ENCODE data around the gene OR10G3. TPM values are rescaled to one million over a fixed set of nuclear protein-coding genes. Genes with fewer than 3 reads are reported as not detected.

Gene OR10G3
- total RNA-seq, 1 experiment from 2014 or later, result not detected

DNA sequence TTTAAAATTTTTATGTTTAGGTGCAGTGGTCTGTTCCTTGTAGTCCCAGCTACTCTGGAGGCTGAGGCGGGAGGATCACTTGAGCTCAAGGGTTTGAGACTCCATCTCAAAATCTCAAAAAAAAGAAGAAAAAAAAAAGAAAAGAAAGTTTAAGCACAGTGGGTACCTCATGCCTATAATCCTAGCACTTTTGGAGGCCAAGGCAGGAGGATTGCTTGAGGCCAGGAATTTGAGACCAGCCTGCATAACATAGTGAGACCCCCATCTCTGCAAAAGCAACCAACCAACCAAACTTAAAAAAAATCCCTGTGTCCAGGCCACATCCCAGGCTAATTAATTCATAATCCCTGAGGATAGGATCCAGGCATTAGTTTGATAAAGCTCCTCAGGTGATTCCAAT, 50.4 kb downstream of the OR10G3 start:
- WGBS (ENCODE audit: extremely low coverage, insufficient read length, low lambda C conversion rate), result no CpG with 5 or more reads among the region's 1 CpG
- H3K9ac ChIP-seq (ENCODE audit: extremely low read depth, insufficient read length, low read length), result no peak overlapping the region
- no peak overlapping the region for H3K4me2 ChIP-seq (ENCODE audit: insufficient read depth, insufficient read length, low read length)
- no peak overlapping the region for H2BK5ac ChIP-seq (ENCODE audit: insufficient read length, low read length)
- H4K8ac ChIP-seq (replicated peaks; ENCODE audit: insufficient read length, low read depth, low read length), result no peak overlapping the region
- no peaks in the 10 kb centered on the region for H3K9me3 Mint-ChIP-seq
- no peaks in the 10 kb centered on the region for H3K79me1 ChIP-seq (ENCODE audit: insufficient read depth, low read depth, low read length, poor library complexity, severe bottlenecking)
- H3K14ac ChIP-seq (ENCODE audit: insufficient read depth, low read length), result no peak overlapping the region
- no peak overlapping the region for H4K5ac ChIP-seq (ENCODE audit: insufficient read length, low read depth, low read length)
- no peak overlapping the region for H2BK15ac ChIP-seq (ENCODE audit: low read depth, low read length)
- H3K4me1 Mint-ChIP-seq, result peaks cover 63 to 65% of the 10 kb centered on the region in 2 experiments
- no peaks in the 10 kb centered on the region for H3K9me3 ChIP-seq (ENCODE audit: control insufficient read depth, low read depth, low read length)
- H3K27ac ChIP-seq (ENCODE audit: insufficient read length, low read depth, low read length), result peak overlapping the region; percentile 89
- DNase-seq, result no peak
- peak overlapping the region in 1 of 2 experiments; percentile 43; a peak in 2 of 5 replicates for H3K4me3 Mint-ChIP-seq
- H3K36me3 Mint-ChIP-seq (ENCODE audit: insufficient read depth in 1 of 3, low read depth in 3 of 3), result peaks cover 21 to 50% (median 30%) of the 10 kb centered on the region in 3 experiments; a peak in 6 of 7 replicates
- no peak overlapping the region for H3K56ac ChIP-seq (ENCODE audit: insufficient read length, low read depth, low read length)
- no peaks in the 10 kb centered on the region for H4K20me1 ChIP-seq (ENCODE audit: control insufficient read depth, insufficient read depth, insufficient read length)
- peaks cover 12% of the 10 kb centered on the region for H3K23me2 ChIP-seq (ENCODE audit: insufficient read length, low read depth, low read length, poor library complexity, severe bottlenecking)
- H2BK12ac ChIP-seq (ENCODE audit: insufficient read length, low read depth, low read length), result no peak overlapping the region
- H3K18ac ChIP-seq (ENCODE audit: insufficient read length, low read depth, low read length), result no peak overlapping the region
- no peak overlapping the region for H3K4ac ChIP-seq (ENCODE audit: low read depth, low read length)
- peaks cover 8% of the 10 kb centered on the region; the same call in 1 of the 2 replicates for H3K4me1 ChIP-seq (ENCODE audit: insufficient read depth, low read length)
- H4K91ac ChIP-seq (ENCODE audit: insufficient read length, low read depth, low read length), result no peak overlapping the region
- H2AK5ac ChIP-seq (ENCODE audit: insufficient read length, low read length), result no peak overlapping the region
- H3K27ac Mint-ChIP-seq, result peak overlapping the region; percentile 97 to 100 (median 99)
- H3K27me3 Mint-ChIP-seq (ENCODE audit: low read depth), result no peaks in the 10 kb centered on the region
- no peak overlapping the region for H2BK20ac ChIP-seq (ENCODE audit: low read depth, low read length, poor library complexity, severe bottlenecking)
- H3K27me3 ChIP-seq (ENCODE audit: insufficient read depth, low read length), result no peaks in the 10 kb centered on the region
- no peak overlapping the region for H2AFZ ChIP-seq (ENCODE audit: low read length)
- TF ChIP-seq, protein P1, sequence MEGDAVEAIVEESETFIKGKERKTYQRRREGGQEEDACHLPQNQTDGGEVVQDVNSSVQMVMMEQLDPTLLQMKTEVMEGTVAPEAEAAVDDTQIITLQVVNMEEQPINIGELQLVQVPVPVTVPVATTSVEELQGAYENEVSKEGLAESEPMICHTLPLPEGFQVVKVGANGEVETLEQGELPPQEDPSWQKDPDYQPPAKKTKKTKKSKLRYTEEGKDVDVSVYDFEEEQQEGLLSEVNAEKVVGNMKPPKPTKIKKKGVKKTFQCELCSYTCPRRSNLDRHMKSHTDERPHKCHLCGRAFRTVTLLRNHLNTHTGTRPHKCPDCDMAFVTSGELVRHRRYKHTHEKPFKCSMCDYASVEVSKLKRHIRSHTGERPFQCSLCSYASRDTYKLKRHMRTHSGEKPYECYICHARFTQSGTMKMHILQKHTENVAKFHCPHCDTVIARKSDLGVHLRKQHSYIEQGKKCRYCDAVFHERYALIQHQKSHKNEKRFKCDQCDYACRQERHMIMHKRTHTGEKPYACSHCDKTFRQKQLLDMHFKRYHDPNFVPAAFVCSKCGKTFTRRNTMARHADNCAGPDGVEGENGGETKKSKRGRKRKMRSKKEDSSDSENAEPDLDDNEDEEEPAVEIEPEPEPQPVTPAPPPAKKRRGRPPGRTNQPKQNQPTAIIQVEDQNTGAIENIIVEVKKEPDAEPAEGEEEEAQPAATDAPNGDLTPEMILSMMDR (conservative IDR thresholded peaks at IDR 0.05), result no peak
- H2BK120ac ChIP-seq (ENCODE audit: low read depth, low read length, poor library complexity, severe bottlenecking), result no peak overlapping the region
- H3K23ac ChIP-seq (ENCODE audit: insufficient read length, low read depth, low read length), result no peak overlapping the region
- H3T11ph ChIP-seq (ENCODE audit: low read length), result no peak overlapping the region
- H3K79me2 ChIP-seq (ENCODE audit: insufficient read depth, low read length), result peaks cover 25% of the 10 kb centered on the region; the same call in 1 of the 2 replicates

All from H9 (cell line).